H9 (cell line): ENCODE data around the gene FFAR3. TPM values are rescaled to one million over a fixed set of nuclear protein-coding genes. Genes with fewer than 3 reads are reported as not detected.

ENCODE experiments used
- DNase-seq: peaks from one replicate; pipeline ENCODE4 v3.0.0-alpha.2; 2017
- H2AFZ ChIP-seq: one replicate; pipeline ENCODE4 v1.6.1; 2013; ENCODE audit warnings: mild to moderate bottlenecking, low read length, control low read depth, moderate library complexity
- H2AK5ac ChIP-seq: 2 replicates; pipeline ENCODE4 v1.6.1; 2013; ENCODE audit warnings: low read length, control low read depth, mixed read lengths; ENCODE audit not compliant: insufficient read length
- H2BK120ac ChIP-seq: one replicate; pipeline ENCODE4 v1.6.1; 2013; ENCODE audit warnings: low read depth, mild to moderate bottlenecking, low read length, control low read depth, inconsistent platforms; ENCODE audit not compliant: poor library complexity, severe bottlenecking
- H2BK12ac ChIP-seq: 2 replicates; pipeline ENCODE4 v1.6.1; 2013; ENCODE audit warnings: low read length, control low read depth, mixed read lengths, low read depth; ENCODE audit not compliant: insufficient read length
- H2BK15ac ChIP-seq: 2 replicates; pipeline ENCODE4 v1.6.1; 2013; ENCODE audit warnings: low read depth, low read length, control low read depth
- H2BK20ac ChIP-seq: one replicate; pipeline ENCODE4 v1.6.1; 2013; ENCODE audit warnings: low read depth, mild to moderate bottlenecking, low read length, control low read depth, inconsistent platforms; ENCODE audit not compliant: poor library complexity, severe bottlenecking
- H2BK5ac ChIP-seq: 2 replicates; pipeline ENCODE4 v1.6.1; 2013; ENCODE audit warnings: low read length, control low read depth, mixed read lengths; ENCODE audit not compliant: insufficient read length
- H3K14ac ChIP-seq: 2 replicates; pipeline ENCODE4 v1.6.1; 2013; ENCODE audit warnings: low read length, control low read depth; ENCODE audit not compliant: insufficient read depth
- H3K18ac ChIP-seq: 2 replicates; pipeline ENCODE4 v1.6.1; 2013; ENCODE audit warnings: low read depth, mild to moderate bottlenecking, mixed read lengths, low read length, control low read depth; ENCODE audit not compliant: insufficient read length
- H3K23ac ChIP-seq: 2 replicates; pipeline ENCODE4 v1.6.1; 2013; ENCODE audit warnings: low read length, control low read depth, mixed read lengths, low read depth; ENCODE audit not compliant: insufficient read length
- H3K23me2 ChIP-seq: 2 replicates; pipeline ENCODE4 v1.6.1; 2013; ENCODE audit warnings: low read depth, mild to moderate bottlenecking, mixed read lengths, low read length, control low read depth; ENCODE audit not compliant: insufficient read length, poor library complexity, severe bottlenecking
- H3K27ac ChIP-seq: 2 replicates; pipeline ENCODE4 v1.5.1; 2013; ENCODE audit warnings: low read length, control low read depth, mixed read lengths, low read depth; ENCODE audit not compliant: insufficient read length
- H3K27me3 ChIP-seq: 2 replicates; pipeline ENCODE4 v1.6.1; 2013; ENCODE audit warnings: low read length, control low read depth, inconsistent platforms; ENCODE audit not compliant: insufficient read depth
- H3K4ac ChIP-seq: 2 replicates; pipeline ENCODE4 v1.6.1; 2013; ENCODE audit warnings: low read depth, mild to moderate bottlenecking, control low read depth, inconsistent platforms, low read length, moderate library complexity
- H3K4me1 ChIP-seq: 2 replicates; pipeline ENCODE4 v1.6.1; 2013; ENCODE audit warnings: low read length, control low read depth, inconsistent platforms; ENCODE audit not compliant: insufficient read depth
- H3K4me2 ChIP-seq: 2 replicates; pipeline ENCODE4 v1.6.1; 2013; ENCODE audit warnings: low read length, control low read depth, mixed read lengths; ENCODE audit not compliant: insufficient read length, insufficient read depth
- H3K56ac ChIP-seq: 2 replicates; pipeline ENCODE4 v1.6.1; 2013; ENCODE audit warnings: low read depth, mild to moderate bottlenecking, mixed read lengths, low read length, control low read depth; ENCODE audit not compliant: insufficient read length
- H3K79me1 ChIP-seq: 2 replicates; pipeline ENCODE4 v1.6.1; 2013; ENCODE audit warnings: low read depth, mild to moderate bottlenecking, moderate library complexity, low read length, control low read depth, inconsistent platforms; ENCODE audit not compliant: insufficient read depth, poor library complexity, severe bottlenecking
- H3K79me2 ChIP-seq: 2 replicates; pipeline ENCODE4 v1.6.1; 2013; ENCODE audit warnings: low read length, control low read depth, inconsistent platforms; ENCODE audit not compliant: insufficient read depth
- H3K9ac ChIP-seq: 2 replicates; pipeline ENCODE4 v1.6.1; 2013; ENCODE audit warnings: low read length, control low read depth, mixed read lengths; ENCODE audit not compliant: insufficient read length; ENCODE audit errors: extremely low read depth
- H3K9me3 ChIP-seq: one replicate; pipeline ENCODE4 v1.6.1; 2013; ENCODE audit warnings: low read depth, low read length, inconsistent platforms; ENCODE audit not compliant: control insufficient read depth
- H3T11ph ChIP-seq: one replicate; pipeline ENCODE4 v1.6.1; 2013; ENCODE audit warnings: mild to moderate bottlenecking, low read length, control low read depth, inconsistent platforms
- H4K20me1 ChIP-seq: one replicate; pipeline ENCODE4 v1.6.1; 2013; ENCODE audit not compliant: control insufficient read depth, insufficient read length, insufficient read depth
- H4K5ac ChIP-seq: 2 replicates; pipeline ENCODE4 v1.6.1; 2013; ENCODE audit warnings: low read depth, mild to moderate bottlenecking, mixed read lengths, low read length, control low read depth; ENCODE audit not compliant: insufficient read length
- H4K8ac ChIP-seq: replicated peaks from 2 replicates; pipeline ENCODE4 v1.6.1; 2013; ENCODE audit warnings: low read length, control low read depth, mixed read lengths, low read depth; ENCODE audit not compliant: insufficient read length
- H4K91ac ChIP-seq: 2 replicates; pipeline ENCODE4 v1.6.1; 2013; ENCODE audit warnings: low read depth, mild to moderate bottlenecking, moderate library complexity, mixed read lengths, low read length, control low read depth; ENCODE audit not compliant: insufficient read length
- H3K27ac Mint-ChIP-seq, 3 experiments: 2 replicates in 2 of 3; 3 replicates in 1 of 3; pipeline ENCODE4 v1.8.0; 2020 to 2021; ENCODE audit warnings: mixed read lengths in 3 of 3, mild to moderate bottlenecking in 1 of 3, moderate library complexity in 1 of 3
- H3K27me3 Mint-ChIP-seq: 2 replicates; pipeline ENCODE4 v1.8.0; 2021; ENCODE audit warnings: low read depth, mild to moderate bottlenecking, moderate library complexity, mixed read lengths
- H3K36me3 Mint-ChIP-seq, 3 experiments: 2 replicates in 2 of 3; 3 replicates in 1 of 3; pipeline ENCODE4 v1.8.0; 2020 to 2021; ENCODE audit warnings: low read depth in 3 of 3, mixed read lengths in 3 of 3; ENCODE audit not compliant: insufficient read depth in 1 of 3
- H3K4me1 Mint-ChIP-seq, 2 experiments: 2 replicates each; pipeline ENCODE4 v1.8.0; 2020; ENCODE audit warnings: mixed read lengths in 2 of 2
- H3K4me3 Mint-ChIP-seq, 2 experiments: 2 replicates in 1 of 2; 3 replicates in 1 of 2; pipeline ENCODE4 v1.8.0; 2020 to 2021; ENCODE audit warnings: mild to moderate bottlenecking in 2 of 2, mixed read lengths in 2 of 2, moderate library complexity in 1 of 2
- H3K9me3 Mint-ChIP-seq, 2 experiments: 2 replicates in 1 of 2; 3 replicates in 1 of 2; pipeline ENCODE4 v1.8.0; 2020; ENCODE audit warnings: mild to moderate bottlenecking in 2 of 2, mixed read lengths in 2 of 2, moderate library complexity in 1 of 2
- WGBS: extraction: QIAGEN DNeasy Blood & Tissue Kit; methylation state at CpG from one replicate; pipeline ENCODE4 v1.1.7; 2013; ENCODE audit warnings: missing lambda C conversion rate, low lambda C conversion rate, mixed read lengths; ENCODE audit not compliant: insufficient read length; ENCODE audit errors: extremely low coverage; 5-methylcytosine and 5-hydroxymethylcytosine counted together
- total RNA-seq: library from RNA; stranded (reverse); gene quantifications from 2 replicates; pipeline ENCODE4 v1.2.1, GENCODE V29; 2021
- TF ChIP-seq, protein P1 (sequence below): fragments of 200-600 bp; sonication (generic); conservative IDR thresholded peaks from 3 replicates; pipeline ENCODE4 v1.8.0; 2021; ENCODE audit warnings: antibody characterized with exemption, mild to moderate bottlenecking

Gene FFAR3
- total RNA-seq, 1 experiment from 2014 or later: not detected

DNA sequence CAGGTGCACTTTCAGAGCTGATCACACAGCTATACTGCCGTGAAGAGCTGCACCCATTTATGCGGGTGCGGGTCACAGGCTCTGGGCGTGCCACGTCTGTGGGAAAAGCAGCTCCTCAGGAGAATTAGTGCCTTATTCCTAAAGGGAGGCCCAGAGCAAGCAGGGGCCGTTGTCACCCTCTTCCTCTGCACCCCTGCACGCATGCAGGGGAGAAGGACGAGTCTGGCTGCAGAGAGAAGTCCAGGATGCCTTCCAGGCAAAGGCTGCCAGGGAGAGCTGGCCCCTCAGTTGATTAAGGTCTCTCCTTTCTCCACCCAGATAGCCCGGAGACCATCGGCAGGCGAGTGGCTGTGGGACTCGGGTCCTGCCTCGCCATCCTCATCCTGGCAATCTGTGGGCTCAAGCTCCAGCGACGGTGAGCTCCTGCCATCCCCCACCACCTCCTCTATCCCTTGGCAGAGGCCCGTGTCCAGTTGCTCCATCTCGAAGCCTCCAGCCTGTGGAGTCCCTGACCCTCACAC, 13.7 kb upstream of the FFAR3 start:
- Mint-ChIP-seq H3K9me3 (no peaks in the 10 kb centered on the region), H3K4me3 (no peak overlapping the region), H3K36me3 (no peaks in the 10 kb centered on the region), H3K4me1 (peaks cover 7 to 19% of the 10 kb centered on the region in 2 experiments), H3K27me3 (peaks cover 44% of the 10 kb centered on the region), H3K27ac (no peak overlapping the region)
- Histone ChIP-seq H3K4me1 (no peaks in the 10 kb centered on the region), H2BK5ac (no peak overlapping the region), H3K27ac (no peak overlapping the region), H4K91ac (no peak overlapping the region), H3K79me1 (no peaks in the 10 kb centered on the region), H3K9ac (no peak overlapping the region), H4K5ac (no peak overlapping the region), H3K79me2 (no peaks in the 10 kb centered on the region), H3T11ph (no peak overlapping the region), H3K4me2 (no peak overlapping the region), H3K23me2 (no peaks in the 10 kb centered on the region), H2AFZ (no peak overlapping the region), H3K27me3 (no peaks in the 10 kb centered on the region), H3K14ac (no peak overlapping the region), H2BK120ac (no peak overlapping the region), H4K20me1 (no peaks in the 10 kb centered on the region), H3K4ac (no peak overlapping the region), H2BK12ac (no peak overlapping the region), H2BK15ac (no peak overlapping the region), H4K8ac (no peak overlapping the region), H3K23ac (no peak overlapping the region), H3K9me3 (no peaks in the 10 kb centered on the region), H3K18ac (no peak overlapping the region), H2AK5ac (no peak overlapping the region), H3K56ac (no peak overlapping the region), H2BK20ac (no peak overlapping the region)
- DNase-seq: peak; percentile 21
- no CpG with 5 or more reads among the region's 17 CpGs for WGBS
- TF ChIP-seq, protein P1, sequence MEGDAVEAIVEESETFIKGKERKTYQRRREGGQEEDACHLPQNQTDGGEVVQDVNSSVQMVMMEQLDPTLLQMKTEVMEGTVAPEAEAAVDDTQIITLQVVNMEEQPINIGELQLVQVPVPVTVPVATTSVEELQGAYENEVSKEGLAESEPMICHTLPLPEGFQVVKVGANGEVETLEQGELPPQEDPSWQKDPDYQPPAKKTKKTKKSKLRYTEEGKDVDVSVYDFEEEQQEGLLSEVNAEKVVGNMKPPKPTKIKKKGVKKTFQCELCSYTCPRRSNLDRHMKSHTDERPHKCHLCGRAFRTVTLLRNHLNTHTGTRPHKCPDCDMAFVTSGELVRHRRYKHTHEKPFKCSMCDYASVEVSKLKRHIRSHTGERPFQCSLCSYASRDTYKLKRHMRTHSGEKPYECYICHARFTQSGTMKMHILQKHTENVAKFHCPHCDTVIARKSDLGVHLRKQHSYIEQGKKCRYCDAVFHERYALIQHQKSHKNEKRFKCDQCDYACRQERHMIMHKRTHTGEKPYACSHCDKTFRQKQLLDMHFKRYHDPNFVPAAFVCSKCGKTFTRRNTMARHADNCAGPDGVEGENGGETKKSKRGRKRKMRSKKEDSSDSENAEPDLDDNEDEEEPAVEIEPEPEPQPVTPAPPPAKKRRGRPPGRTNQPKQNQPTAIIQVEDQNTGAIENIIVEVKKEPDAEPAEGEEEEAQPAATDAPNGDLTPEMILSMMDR: no peak
